Measurements from ENCODE around the gene UEVLD. TPM values are rescaled to one million over a fixed set of nuclear protein-coding genes. Genes with fewer than 3 reads are reported as not detected.
A peak's percentile ranks its signal among the peaks of the same experiment; 100 is the strongest.

The UEVLD gene
- 21.2 and 24.5 TPM in 2 replicates for total RNA-seq
- long read RNA-seq, full-length matches to known transcripts = 72 of 108 reads
- long read RNA-seq, partial matches to known transcripts = 11 of 108 reads
- long read RNA-seq, other reads (novel, unspliced or antisense) = 25 of 108 reads

GRCh38 chr11:18588297-18589252, at the start of gene UEVLD:
Gene UEVLD (minus strand): TSS chr11:18588734. CDS start chr11:18588654, 80 bp downstream.
- DNase-seq (ENCODE audit: extremely low spot score, unreplicated experiment) = peak; percentile 96
- Mint-ChIP-seq H3K36me3 (ENCODE audit: unreplicated experiment) (no peaks in the 10 kb centered on the region), H3K4me1 (ENCODE audit: unreplicated experiment) (peaks cover 4% of the 10 kb centered on the region), H3K9me3 (ENCODE audit: unreplicated experiment) (no peaks in the 10 kb centered on the region), H3K4me3 (ENCODE audit: unreplicated experiment) (no peak within 1 kb of the TSS), H3K27ac (ENCODE audit: unreplicated experiment) (no peak within 1 kb of the TSS), H3K27me3 (ENCODE audit: unreplicated experiment) (no peaks in the 10 kb centered on the region)
- TF ChIP-seq CTCF (IDR thresholded peaks at IDR 0.05) = no peak

- Mint-ChIP-seq H3K9me3 (ENCODE audit: unreplicated experiment) (no peaks in the 10 kb centered on the region), H3K4me1 (ENCODE audit: unreplicated experiment) (peaks cover 18% of the 10 kb centered on the region), H3K27me3 (ENCODE audit: unreplicated experiment) (peaks cover 9% of the 10 kb centered on the region), H3K4me3 (ENCODE audit: unreplicated experiment) (peak within 1 kb of the TSS; percentile 95), H3K27ac (ENCODE audit: unreplicated experiment) (peak within 1 kb of the TSS; percentile 100), H3K36me3 (ENCODE audit: unreplicated experiment) (no peaks in the 10 kb centered on the region)
- no peak for TF ChIP-seq CTCF (IDR thresholded peaks at IDR 0.05)
- DNase-seq (ENCODE audit: extremely low spot score, unreplicated experiment) = peak; percentile 99
Observed at GRCh38 chr11:18634140-18635032, 45.9 kb upstream of the UEVLD start, which contains the start of gene SPTY2D1. Gene SPTY2D1 (minus strand): TSS chr11:18634342. CDS start chr11:18634257, 85 bp downstream.

GRCh38 chr11:18633256-18634139, 45.0 kb upstream of the UEVLD start:
- Mint-ChIP-seq H3K4me3 (ENCODE audit: unreplicated experiment) (peak overlapping the region; percentile 95), H3K36me3 (ENCODE audit: unreplicated experiment) (no peaks in the 10 kb centered on the region), H3K27ac (ENCODE audit: unreplicated experiment) (peak overlapping the region; percentile 100), H3K4me1 (ENCODE audit: unreplicated experiment) (peaks cover 18% of the 10 kb centered on the region), H3K9me3 (ENCODE audit: unreplicated experiment) (no peaks in the 10 kb centered on the region), H3K27me3 (ENCODE audit: unreplicated experiment) (peaks cover 9% of the 10 kb centered on the region)
- no peak for DNase-seq (ENCODE audit: extremely low spot score, unreplicated experiment)
- no peak for TF ChIP-seq CTCF (IDR thresholded peaks at IDR 0.05)

- Mint-ChIP-seq H3K4me3 (ENCODE audit: unreplicated experiment) (peak overlapping the region; percentile 95), H3K27me3 (ENCODE audit: unreplicated experiment) (peaks cover 9% of the 10 kb centered on the region), H3K27ac (ENCODE audit: unreplicated experiment) (no peak overlapping the region), H3K36me3 (ENCODE audit: unreplicated experiment) (no peaks in the 10 kb centered on the region), H3K4me1 (ENCODE audit: unreplicated experiment) (peaks cover 18% of the 10 kb centered on the region), H3K9me3 (ENCODE audit: unreplicated experiment) (no peaks in the 10 kb centered on the region)
- TF ChIP-seq CTCF (IDR thresholded peaks at IDR 0.05) = no peak
- no peak for DNase-seq (ENCODE audit: extremely low spot score, unreplicated experiment)
Observed at GRCh38 chr11:18632841-18633240, 44.3 kb upstream of the UEVLD start.
